MCF 10A (cell line): ENCODE measurements around the gene KCNJ5. TPM values are rescaled to one million over a fixed set of nuclear protein-coding genes. Genes with fewer than 3 reads are reported as not detected.

ENCODE experiments used
- BruUV-seq: library from RNA; stranded (reverse); fragments of 400-500 nt; replicated peaks from 2 replicates; lab custom pipeline; 2021; lab: Mats Ljungman, UMichigan
- CTCF ChIA-PET: fragments of 300-600 bp; sonication (Branson Sonifier 250); formaldehyde crosslinking; extraction: SDS; loops from one replicate; lab custom pipeline; 2021; ENCODE audit warnings: antibody characterized with exemption, inconsistent platforms; lab: Yijun Ruan, JAX
- POLR2A ChIA-PET: fragments of 300-600, 350-650 bp; sonication (Branson Sonifier 250); formaldehyde crosslinking; extraction: SDS; loops from one replicate; lab custom pipeline; 2020; ENCODE audit warnings: antibody characterized with exemption, inconsistent platforms; lab: Yijun Ruan, JAX
- DNase-seq: peaks from one replicate; pipeline ENCODE4 v3.0.0-alpha.2; 2018; ENCODE audit not compliant: unreplicated experiment
- H3K27ac Mint-ChIP-seq: one replicate; pipeline ENCODE4 v1.8.0; 2022; ENCODE audit warnings: mild to moderate bottlenecking, low read depth, mixed read lengths; ENCODE audit not compliant: unreplicated experiment
- H3K27me3 Mint-ChIP-seq: one replicate; pipeline ENCODE4 v1.8.0; 2022; ENCODE audit warnings: mixed read lengths; ENCODE audit not compliant: insufficient read depth, unreplicated experiment
- H3K36me3 Mint-ChIP-seq: one replicate; pipeline ENCODE4 v1.8.0; 2022; ENCODE audit warnings: mild to moderate bottlenecking, moderate library complexity, mixed read lengths; ENCODE audit not compliant: insufficient read depth, unreplicated experiment
- H3K4me1 Mint-ChIP-seq: one replicate; pipeline ENCODE4 v1.8.0; 2022; ENCODE audit warnings: mixed read lengths; ENCODE audit not compliant: insufficient read depth, unreplicated experiment
- H3K4me3 Mint-ChIP-seq: one replicate; pipeline ENCODE4 v1.8.0; 2022; ENCODE audit warnings: mild to moderate bottlenecking, moderate library complexity, mixed read lengths; ENCODE audit not compliant: unreplicated experiment
- H3K9me3 Mint-ChIP-seq: one replicate; pipeline ENCODE4 v1.8.0; 2022; ENCODE audit warnings: mixed read lengths; ENCODE audit not compliant: unreplicated experiment
- CTCF ChIP-seq: fragments of 200-600 bp; IDR thresholded peaks from one replicate; pipeline ENCODE4 v1.8.0; 2022; ENCODE audit warnings: antibody characterized with exemption, mild to moderate bottlenecking; ENCODE audit not compliant: unreplicated experiment
- intact Hi-C: fragments of 100-400 bp; cut with micrococcal nuclease; formaldehyde crosslinking; loops from 2 replicates; pipeline ENCODE4 v1.14.1; 2022
- total RNA-seq: library from RNA; stranded (reverse); gene quantifications from 2 replicates; pipeline ENCODE4 v1.2.3, GENCODE V29; 2022

Gene KCNJ5
- total RNA-seq, 1 experiment from 2014 or later, result not detected

DNA sequence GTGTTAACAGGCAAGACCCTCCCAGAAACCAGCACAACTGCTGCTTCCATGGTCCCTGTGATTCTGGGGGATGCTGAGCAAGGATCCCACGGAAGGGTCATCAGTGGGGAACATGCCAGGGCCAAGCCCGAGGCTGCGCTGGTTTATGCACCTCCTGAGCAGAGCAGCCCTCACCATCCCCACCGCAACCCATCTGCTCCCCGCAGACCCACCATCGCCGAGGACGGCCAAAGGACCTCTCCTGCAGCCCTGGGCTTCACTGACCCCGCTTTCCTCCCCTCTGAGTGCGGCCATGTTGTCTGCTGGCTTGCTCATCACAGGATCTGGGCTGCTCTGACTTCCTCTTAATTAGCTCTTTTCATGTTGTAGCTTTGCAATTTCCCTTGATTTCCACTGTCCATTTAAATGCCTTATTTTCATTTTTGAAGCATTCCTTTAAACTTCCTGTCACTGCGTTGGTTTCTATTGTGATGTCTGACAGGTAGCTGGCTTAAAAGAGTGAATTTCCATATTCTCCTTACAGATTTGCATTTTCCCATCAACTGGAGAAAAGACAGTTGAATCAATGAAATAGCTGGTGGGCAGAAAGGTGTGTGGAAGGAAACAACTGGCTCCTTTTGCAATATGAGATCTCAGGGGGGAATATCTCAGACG is 36.7 kb downstream of the KCNJ5 start:
- ChIA-PET POLR2A (no interaction called here), CTCF (interaction anchor here (1.0 to 2.7 kb wide), 2 partner anchors 42 to 43 kb away, joined by 3 to 13 read pairs; no protein-coding TSS in a partner anchor)
- intact Hi-C loops, result no loop called here
- H3K36me3 Mint-ChIP-seq, result no peaks in the 10 kb centered on the region
- no peak for TF ChIP-seq CTCF
- DNase-seq, result no peak
- no TSS peak for BruUV-seq
- H3K9me3 Mint-ChIP-seq, result no peaks in the 10 kb centered on the region
- H3K27me3 Mint-ChIP-seq, result no peaks in the 10 kb centered on the region
- no peak overlapping the region for H3K27ac Mint-ChIP-seq
- H3K4me1 Mint-ChIP-seq, result no peaks in the 10 kb centered on the region
- H3K4me3 Mint-ChIP-seq, result no peak overlapping the region

DNA sequence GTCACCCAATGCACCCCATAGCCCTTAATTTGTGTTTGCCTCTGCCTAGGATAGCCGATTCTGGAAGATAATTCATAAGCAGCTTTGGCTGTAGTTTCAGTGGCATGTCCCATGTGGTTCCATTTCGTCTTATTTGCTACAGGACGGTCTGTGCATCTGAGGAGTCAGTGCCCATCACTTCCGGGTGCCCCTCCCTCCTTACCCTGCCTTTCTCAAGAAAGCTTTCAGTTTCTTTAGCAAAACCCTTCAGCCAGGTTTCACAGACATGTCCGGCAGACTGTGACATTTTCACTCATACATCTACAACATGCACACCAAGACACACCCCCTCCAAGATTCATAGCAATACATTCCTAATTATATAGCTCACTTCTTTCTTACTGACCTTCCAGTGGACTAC is 37.2 kb downstream of the KCNJ5 start:
- H3K36me3 Mint-ChIP-seq, result no peaks in the 10 kb centered on the region
- TF ChIP-seq CTCF, result no peak
- no peak for DNase-seq
- CTCF ChIA-PET, result interaction anchor here (2.7 kb wide), 1 partner anchor 44 kb away, joined by 13 read pairs; no protein-coding TSS in a partner anchor
- H3K4me3 Mint-ChIP-seq, result no peak overlapping the region
- no peak overlapping the region for H3K27ac Mint-ChIP-seq
- H3K27me3 Mint-ChIP-seq, result no peaks in the 10 kb centered on the region
- H3K4me1 Mint-ChIP-seq, result no peaks in the 10 kb centered on the region
- POLR2A ChIA-PET, result no interaction called here
- no peaks in the 10 kb centered on the region for H3K9me3 Mint-ChIP-seq
- BruUV-seq, result no TSS peak
- intact Hi-C loops, result no loop called here

DNA sequence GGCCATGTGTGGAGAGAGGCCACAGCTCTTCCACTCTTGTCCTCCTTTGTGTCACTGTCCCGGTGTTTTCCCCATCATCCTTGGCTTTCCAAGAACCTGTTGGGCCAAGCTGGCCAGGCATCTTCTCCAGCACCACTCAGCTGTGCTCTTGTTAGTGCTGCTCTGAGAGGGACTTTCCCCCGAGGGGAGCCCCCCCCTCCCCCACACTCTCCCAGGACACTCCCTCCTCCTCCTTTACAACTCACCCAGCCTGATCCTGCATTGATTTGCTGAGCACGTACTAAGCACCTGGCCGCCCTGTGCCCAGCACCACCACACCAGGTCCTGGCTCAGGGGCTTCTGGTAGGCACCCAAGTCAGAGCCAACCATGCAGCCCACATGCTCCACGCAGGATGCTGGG is 38.3 kb downstream of the KCNJ5 start:
- POLR2A ChIA-PET, result no interaction called here
- BruUV-seq, result no TSS peak
- intact Hi-C loops, result no loop called here
- no peak for DNase-seq
- no peak for TF ChIP-seq CTCF
- no peaks in the 10 kb centered on the region for H3K9me3 Mint-ChIP-seq
- no peak overlapping the region for H3K4me3 Mint-ChIP-seq
- H3K4me1 Mint-ChIP-seq, result no peaks in the 10 kb centered on the region
- no peak overlapping the region for H3K27ac Mint-ChIP-seq
- H3K36me3 Mint-ChIP-seq, result no peaks in the 10 kb centered on the region
- H3K27me3 Mint-ChIP-seq, result no peaks in the 10 kb centered on the region
- CTCF ChIA-PET, result interaction anchor here (2.7 kb wide), 1 partner anchor 45 kb away, joined by 13 read pairs; no protein-coding TSS in a partner anchor

DNA sequence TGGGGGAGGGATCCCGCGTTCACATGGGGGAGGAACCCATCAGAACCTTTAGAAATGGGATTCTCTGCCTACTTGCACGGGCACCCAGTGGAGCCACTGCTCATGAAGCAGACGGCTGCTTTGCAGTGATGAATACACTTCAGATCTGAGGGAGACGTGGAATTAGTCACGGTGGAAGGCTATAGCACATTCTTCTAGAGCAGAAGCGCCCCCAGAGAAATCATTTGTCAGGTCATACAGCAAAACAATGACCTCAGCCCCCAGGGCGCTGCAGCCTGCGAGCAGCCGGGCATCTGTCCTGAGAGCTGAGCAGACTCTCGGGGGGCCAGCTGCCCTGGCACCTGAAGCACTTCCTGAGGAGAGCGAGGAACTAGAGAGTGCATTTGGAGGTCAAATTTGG is 38.8 kb downstream of the KCNJ5 start:
- Mint-ChIP-seq H3K4me3 (no peak overlapping the region), H3K27me3 (no peaks in the 10 kb centered on the region), H3K9me3 (no peaks in the 10 kb centered on the region), H3K36me3 (no peaks in the 10 kb centered on the region), H3K4me1 (no peaks in the 10 kb centered on the region), H3K27ac (no peak overlapping the region)
- TF ChIP-seq CTCF, result no peak
- intact Hi-C loops, result no loop called here
- no TSS peak for BruUV-seq
- POLR2A ChIA-PET, result no interaction called here
- CTCF ChIA-PET, result interaction anchor here (2.7 kb wide), 1 partner anchor 45 kb away, joined by 13 read pairs; no protein-coding TSS in a partner anchor
- DNase-seq, result no peak
